GDM1 (cell line): ENCODE results near the gene LYPD1.
"Not testable (repeated sequence)": the region's sequence is repeated elsewhere in the genome, so short reads cannot be mapped to it uniquely, and the experiment has no call there.

Source experiments
- DNase-seq: peaks from one replicate; lab custom pipeline; 2025; lab: John Stamatoyannopoulos, UW

LYPD1 gene, protein sequence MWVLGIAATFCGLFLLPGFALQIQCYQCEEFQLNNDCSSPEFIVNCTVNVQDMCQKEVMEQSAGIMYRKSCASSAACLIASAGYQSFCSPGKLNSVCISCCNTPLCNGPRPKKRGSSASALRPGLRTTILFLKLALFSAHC

DNA sequence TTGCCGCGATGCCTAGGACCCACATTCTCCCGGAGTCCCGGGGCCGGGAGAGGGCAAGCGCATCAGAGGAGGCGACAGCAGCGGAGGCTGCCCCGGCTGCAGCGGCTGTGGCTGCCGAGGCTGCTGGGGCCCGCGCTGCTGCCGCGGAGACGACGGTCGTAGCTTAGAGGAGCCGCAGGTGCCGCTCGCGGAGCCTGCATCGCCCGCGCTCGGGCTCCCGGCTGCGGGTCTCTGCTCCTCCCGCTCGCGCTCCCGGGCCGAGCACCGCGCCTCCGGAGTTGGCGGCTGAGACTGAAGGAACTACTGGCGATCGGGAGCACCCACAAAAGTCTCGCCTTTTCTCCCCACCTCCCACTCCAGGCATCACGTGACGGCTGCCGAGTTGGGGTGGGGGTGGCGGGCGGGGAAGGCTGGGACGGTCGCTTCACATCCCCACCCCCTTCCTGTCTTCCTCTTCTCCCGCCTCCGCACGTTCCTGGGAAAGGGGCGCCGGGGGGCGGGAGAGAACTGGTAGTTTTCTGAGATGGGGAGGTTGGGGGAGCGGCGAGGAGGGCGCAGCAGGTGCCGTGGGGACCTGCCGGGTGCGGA, at the start of gene LYPD1:
TSS of gene LYPD1 (minus strand) at position 298 of the 588 bp plus-strand sequence. CDS start at position 25, 273 bp downstream.
- no peak for DNase-seq

DNA sequence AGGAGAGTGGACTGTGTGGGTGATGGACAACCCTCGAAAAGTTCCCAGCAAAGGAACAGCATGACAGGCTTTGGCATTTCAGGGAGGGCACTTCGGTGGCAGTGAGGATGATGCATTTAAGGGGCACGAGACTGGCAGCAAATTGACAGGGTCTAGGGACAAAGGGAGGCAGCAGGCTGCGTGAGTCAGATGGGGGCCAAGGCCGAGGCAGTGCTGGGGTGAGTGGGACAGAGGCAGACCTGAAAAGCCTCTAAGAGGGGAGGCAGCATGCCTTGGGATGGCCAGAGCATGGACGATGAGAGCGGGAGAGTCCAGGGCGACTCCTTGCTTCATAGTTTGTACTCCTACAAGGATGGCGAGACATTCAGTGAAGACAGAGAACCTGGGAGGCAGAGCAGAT, 49.5 kb upstream of the LYPD1 start:
- no peak for DNase-seq

DNA sequence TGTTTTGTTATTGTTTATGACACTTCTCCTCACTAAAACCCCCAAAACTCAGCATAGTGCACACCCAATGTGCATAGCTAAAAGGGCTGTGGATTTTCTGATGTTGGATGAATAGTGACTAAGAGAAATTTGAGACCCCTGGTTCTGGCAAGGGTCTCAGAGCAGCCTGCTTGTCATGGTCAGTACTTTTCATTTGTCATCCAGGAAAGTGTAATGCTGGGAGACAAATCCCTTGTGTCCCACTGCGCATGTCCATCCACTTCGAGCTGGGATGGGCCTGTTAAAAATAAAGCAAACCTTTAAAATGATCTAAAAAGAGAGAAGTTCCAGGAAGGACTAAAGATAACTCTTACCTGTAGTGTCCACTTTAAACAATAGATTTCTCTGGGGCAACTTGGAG, 46.9 kb upstream of the LYPD1 start:
- DNase-seq = no peak

DNA sequence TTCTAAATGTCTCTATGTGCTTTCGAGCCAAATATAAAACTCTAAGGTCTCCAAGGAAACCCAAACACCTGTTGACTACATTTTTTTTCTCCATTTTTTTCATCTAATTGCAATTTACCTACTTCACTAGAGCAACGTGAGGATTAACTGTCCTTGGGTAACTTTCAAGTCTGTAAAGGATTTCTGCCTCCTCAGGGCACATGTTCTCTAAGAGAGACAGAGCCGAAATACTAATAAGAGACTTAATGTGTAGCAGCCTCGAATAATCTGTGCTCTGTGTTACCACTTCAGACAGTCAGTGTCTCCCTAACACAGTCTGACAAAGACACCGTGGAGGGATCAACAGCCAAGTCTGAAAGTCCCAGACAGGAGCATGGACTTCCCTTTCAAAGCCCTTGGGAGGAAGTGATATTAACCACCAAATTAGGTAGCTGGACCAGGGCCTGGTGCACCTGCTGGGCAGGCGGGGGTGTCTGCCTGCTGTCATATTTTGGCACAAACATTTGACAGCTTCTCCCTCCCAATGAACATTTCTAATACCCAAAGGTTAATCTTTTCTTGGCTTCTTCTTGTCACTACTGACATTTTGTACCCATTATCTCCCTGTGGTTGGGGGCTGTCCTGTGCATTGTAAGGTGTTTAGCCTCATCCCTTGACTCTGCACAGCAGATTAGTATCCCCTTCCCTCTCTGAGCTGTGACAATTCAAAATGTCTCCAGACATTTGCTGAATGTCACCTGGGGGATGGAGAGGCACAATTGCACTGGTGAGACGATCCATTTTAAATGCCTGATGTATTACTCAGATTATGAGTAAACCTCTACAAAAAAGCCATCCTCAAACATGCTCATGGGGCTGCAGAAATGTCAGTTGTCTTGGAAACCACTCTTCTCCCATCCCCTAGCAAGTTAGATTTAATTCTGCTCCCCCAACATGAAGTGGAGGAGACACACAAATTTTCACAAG, 45.7 kb upstream of the LYPD1 start:
- no peak for DNase-seq

DNA sequence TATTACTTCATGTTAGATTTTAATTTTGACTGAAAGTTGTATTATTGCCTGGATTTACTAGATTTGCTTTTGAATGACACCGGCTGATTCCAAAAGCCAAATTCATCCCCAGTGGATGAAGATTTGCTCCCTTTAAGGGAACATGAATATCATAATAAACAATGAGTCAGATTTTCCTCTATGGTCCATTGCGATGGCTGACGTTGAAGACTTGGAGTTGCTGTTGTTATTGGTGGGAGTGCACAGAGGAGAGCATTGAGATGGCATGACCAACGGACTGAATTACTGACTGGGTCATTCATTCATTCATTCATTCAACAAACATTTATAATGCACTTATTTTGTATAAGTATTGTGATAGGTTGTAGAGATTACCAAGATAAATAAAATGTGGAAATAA, 33.4 kb upstream of the LYPD1 start:
- no peak for DNase-seq

DNA sequence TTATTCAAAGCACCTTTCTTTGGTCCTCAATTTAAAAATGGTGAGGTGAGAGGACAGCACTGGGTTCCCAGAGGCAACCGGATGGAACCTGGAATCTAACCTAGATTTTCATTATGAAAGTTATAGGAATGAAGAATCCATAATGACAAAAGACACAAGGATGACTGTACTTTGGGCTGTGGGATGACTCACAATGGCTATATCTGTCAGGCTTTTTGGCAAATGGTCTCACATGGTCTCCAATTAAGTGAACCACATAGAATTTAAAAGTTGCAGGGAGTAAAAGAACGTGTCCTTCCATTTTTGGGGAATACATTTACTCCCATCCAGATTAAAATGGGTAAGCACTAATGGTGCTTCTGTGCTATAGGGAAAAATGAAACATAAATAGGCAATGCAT, 31.8 kb upstream of the LYPD1 start:
- DNase-seq = no peak

DNA sequence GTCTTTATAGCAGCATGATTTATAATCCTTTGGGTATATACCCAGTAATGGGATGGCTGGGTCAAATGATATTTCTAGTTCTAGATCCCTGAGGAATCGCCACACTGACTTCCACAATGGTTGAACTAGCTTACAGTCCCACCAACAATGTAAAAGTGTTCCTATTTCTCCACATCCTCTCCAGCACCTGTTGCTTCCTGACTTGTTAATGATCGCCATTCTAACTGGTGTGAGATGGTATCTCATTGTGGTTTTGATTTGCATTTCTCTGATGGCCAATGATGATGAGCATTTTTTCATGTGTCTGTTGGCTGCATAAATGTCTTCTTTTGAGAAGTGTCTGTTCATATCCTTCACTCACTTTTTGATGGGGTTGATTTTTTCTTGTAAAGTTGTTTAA, 29.8 kb upstream of the LYPD1 start:
- not testable (repeated sequence) for DNase-seq

DNA sequence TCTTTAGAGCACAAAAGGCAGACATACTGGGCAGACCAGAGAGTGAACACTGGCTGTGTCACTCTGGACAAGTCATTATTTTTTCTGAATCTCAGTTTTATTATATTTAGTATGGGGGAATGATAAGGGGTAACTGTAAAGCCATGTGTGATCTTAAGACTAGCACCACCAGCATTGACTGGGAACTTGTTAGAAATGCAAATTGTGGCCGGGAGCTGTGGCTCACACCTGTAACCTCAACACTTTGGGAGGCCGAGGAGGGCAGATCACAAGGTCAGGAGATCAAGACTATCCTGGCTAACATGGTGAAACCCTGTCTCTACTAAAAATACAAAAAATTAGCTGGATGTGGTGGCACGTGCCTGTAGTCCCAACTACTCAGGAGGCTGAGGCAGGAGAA, 28.3 kb upstream of the LYPD1 start:
- not testable (repeated sequence) for DNase-seq

DNA sequence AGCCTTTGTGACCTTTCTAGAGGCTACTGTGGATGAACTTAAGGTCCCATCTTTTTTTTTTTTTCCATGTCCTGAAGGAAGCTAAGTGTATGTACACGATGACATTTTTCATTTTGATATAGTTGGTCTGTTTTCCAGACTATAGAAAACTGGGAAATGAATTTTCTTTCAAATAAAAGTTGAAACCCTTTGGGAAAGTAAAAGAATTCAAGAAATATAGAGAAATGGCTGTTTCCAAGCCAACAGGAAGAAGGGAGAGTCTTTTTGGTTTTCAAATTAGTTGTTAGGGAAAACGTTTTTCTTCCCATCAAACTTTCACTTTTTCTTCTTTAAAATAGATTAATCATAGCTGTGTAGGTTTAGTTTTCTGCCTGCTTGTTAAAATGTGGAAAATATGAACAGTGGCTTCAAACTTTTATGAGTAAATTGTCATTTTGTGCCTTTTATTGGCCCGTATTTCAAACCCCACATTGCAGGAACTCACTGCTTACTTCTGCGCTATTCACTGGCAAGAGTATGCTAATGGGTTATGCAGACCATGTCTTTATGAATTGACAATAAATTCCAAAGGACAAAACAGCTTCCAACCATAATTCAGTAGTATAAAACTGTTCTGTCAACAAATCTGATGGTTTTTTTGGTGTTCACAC, 27.7 kb upstream of the LYPD1 start:
- no peak for DNase-seq

DNA sequence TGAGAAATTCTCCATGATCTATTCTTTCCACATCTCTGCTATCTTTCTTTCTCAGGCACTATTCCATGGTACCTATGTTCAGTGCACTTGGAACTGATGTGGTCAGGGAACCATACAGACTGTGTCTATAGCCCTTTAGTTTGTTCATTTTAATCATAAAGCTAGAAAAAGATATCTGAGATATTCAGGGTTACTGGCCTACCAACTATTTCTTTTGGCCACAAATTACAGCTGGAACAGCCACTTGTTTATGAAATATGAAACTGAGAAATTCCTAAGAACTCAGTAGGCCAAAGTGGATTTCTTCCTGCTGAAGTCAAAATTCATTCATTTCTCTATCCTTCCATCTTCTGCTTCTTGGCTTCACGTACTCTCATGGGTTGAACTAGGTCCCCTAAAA, 22.8 kb upstream of the LYPD1 start:
- no peak for DNase-seq

DNA sequence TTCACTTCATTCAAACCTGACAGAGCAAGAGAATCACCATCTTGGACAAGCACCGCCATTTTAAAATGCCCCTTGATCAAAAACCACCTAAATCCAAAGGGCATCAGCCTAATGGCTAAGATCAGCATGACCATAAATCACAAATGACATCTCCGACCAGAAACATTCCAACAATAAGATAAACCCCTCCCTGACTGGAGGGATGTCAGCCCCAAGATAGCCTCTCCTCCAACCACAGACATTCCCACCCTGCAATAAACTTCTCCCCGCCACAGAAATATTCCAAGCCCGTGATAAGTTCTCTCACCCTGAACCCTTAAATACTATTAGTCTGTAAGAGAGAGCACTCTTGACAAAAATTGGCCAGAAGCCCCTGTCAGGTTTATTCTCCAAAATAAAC, 21.6 kb upstream of the LYPD1 start:
- DNase-seq = no peak

DNA sequence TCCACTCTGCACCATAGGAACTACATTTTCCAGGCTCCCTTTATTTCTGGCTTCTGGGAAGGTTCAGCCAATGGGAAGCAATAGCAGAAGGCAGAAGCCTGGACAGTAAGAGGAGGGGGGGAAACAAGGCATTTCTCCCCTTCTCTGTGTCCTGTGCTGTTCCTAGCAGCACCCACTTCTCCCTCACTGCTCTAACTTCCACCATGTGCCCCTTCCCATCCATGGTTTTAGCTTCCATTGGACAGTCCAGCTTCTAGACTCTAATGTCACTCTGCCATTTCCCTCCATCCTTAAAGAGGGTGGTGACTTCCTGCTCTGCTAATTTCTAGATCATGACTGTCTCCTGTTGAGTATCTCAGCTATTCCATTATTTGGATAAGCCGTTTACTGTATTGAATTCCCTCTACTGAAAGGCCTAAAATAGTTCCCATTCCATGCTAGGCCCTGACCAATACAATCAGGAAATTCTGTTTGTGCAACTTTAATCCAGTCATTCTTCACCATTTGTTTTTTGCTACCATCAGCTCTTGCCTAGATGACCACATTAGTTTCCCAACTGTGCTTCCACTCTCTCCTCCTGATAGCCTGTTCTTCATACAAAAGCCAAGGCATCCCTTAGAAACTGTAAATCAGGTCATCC, 20.8 kb upstream of the LYPD1 start:
- no peak for DNase-seq

DNA sequence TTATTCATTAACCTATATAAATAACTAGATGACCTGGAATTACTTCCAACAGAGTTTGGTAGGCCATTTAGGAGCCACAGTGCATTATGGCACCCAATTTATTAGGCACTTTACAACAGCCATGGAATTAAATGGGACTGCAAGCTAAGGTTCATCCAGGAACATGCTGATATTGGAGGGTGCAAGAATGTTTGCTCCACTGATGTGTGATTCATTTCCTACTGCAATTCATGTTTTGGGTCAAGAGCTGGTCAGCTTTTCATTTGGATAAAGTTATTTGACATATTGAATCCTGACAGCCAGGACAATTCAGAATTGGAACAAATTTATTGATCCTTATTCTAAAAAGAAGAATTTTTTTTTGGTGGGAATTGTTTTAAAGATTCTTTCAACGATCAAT, 11.8 kb upstream of the LYPD1 start:
- DNase-seq = no peak

DNA sequence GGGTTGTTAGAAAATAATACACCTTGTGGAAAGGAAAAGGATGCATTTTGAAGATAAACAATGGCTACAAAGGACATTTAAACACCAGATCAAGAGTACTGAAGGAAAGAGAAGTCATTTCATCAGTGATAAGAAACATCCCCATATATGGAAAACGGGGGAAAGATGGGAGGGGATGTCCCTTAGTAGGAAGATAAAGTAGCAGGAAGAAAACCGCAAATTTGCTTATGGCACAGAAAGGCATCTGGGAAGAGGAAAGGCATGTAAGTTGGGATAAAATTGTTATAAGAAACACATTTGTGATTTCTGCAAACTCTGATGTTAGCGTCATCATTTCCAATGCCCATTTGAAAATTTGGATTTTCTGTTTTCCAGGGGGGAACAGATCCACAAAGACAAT, 10.5 kb upstream of the LYPD1 start:
- DNase-seq = no peak

DNA sequence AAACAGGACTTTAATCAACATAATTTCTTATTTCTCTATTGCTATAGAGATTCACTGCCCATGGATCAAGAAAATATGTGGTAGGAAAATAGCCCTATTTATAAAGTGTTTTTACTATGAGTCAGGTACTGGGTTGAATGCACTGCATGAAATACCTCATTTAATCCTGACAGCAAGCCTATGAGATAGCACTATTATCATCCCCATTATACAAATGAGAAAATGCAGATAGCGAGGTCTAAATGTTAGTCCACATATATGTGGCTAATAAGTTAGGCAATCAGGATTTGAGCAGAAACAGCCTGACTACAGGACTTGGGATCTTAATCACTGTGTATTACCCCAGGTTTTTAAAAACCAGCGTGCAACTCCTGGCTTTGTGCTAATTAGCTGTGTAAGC, 8.5 kb upstream of the LYPD1 start:
- no peak for DNase-seq

DNA sequence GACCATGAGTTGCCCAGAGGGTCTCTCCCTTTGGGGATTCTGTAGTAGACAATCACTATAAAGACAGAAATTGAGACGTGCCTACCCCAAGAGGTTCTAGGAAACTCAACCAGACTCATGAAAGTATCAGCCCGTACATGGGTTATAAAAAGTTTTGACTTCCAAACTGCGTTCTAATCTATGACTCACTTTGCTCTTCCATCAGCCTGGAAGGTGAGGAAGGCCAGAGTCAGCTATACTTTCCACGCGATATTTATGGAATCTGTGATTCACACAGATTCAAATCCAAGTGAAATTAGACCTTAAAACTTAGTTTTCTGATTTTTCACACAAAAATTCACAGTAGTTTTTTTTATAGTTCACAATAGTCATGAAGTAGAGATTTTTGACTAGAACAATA, 7.7 kb upstream of the LYPD1 start:
- no peak for DNase-seq

DNA sequence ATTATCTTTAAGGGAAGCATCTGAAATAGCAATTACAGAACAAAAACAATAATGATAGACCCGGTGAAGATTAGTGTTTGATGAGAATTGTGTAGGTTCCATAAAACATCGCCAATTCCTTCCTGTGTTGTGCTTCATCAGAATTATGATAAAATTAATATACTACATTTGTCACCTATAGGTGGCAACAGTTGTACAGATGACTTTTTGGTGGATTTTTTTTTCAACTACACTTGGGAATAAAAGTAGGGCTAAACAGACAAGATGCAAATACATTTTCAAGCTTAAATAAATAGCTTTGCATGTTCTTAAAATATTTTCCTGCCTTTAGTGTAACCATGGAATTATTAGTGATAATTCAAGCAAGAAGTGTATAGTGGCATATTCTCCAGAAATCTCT, 7.0 kb upstream of the LYPD1 start:
- no peak for DNase-seq

DNA sequence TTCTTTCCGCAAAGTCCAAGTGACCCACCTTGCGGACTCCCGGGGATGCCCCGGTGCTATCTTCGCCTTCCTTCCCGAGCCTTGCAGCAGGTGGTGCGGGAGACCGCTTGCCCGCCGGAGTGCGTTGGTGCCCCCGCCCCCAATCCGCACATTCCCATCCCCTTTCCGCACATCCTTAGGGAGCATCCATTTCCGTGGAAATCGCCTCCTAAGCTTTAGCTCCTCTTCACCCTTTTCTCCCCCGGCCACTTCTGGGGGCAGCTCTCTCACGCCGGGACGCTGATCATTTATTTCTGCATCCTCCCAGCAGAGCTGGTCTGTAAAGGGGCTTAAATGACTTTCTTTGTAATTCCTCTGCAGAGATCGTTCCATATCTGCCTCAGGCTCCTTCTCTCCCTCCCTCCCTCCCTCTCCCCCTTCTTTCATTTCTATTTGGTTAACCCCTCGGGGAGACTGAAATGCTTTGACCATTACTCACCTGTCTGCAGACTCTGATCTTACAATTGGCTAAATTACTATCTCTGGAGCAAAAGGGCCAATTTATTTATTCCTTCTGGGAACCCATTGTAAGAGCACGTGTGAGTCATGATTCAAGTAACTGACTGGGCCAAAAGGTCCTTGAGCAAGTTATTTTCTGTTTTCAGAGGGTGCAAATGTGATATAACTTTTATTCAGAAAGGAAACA, 1.3 kb upstream of the LYPD1 start:
- DNase-seq = no peak

DNA sequence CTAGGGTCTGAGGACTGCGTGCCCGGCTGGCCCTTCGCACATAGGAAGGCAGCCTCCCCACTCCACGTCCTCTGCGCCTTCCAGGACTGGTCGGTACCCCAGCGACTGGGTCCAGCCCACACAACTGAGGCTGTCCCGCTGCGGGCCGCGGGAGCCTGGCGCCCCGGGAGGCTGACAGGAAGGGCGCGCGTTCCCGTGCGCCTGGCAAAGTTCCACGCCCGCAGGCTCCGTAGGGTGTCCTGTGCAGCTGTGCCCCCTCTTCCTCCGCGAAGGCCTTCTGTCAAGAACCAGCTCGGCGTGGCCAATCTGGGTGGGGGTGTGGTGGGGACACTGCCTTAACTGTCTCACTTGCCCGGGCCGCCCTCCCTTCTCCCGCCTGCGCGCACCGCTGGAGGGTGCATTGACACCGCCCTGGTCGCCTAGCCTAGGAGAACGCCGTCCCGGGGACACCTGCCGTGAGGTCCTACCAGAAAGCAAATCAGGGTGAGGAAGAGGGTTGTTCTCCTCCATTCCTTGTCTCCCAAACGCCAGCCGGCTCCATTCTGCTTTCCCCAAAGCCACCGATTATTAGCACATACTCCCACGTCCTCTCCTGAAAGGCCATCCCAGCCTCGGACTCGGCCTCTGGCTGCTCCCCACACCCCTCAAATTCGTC, 618 bp upstream of the LYPD1 start:
- no peak for DNase-seq

DNA sequence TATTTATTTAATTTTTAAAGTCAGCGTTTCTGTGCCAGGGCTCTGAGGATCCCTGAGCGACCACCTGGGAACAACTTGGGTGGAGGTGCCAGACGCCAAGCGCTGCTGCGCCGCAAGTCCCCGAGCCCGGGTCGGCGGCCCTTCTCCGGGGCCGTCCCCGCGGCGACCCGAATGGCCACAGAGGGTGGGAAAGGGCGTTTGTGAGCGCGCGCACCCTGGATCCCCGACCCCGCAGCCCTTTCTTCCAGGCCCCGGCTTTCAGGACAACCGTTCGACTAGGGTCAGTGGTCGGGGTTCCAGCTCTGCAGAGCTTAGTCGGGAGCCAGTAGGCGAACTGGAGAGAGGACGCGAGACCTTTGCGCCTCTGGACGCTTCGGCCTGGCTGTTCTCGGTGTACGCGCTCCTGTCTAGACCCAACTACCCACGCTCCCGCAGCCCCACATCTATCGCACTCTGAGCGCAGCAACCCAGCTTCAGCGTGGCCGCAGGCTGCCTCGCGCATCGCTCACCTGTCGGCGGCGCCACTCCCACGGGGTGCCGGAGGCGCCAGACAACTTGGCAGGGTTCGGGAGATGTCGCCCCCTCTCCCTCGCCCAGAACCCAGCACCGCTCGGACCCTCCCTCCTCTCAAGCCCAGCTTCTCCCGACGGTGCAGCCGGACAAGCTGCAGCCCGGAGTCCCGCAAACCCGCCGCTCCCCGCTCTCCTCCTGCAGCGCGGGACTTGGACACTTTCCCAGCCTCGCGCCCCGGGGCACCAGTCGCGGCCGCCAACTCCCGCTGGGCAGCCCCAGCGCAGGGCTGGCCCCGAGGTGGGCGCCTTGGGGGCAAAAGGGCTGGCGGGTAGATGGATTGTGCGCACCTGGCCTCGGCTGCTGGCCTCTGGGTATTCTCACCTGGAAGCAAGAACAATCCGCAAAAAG, 758 bp downstream of the LYPD1 start:
- DNase-seq = no peak
